ENCODE data around the gene AKIRIN1.
"Not testable (repeated sequence)": the region's sequence is repeated elsewhere in the genome, so short reads cannot be mapped to it uniquely, and the experiment has no call there.

The AKIRIN1 gene, protein sequence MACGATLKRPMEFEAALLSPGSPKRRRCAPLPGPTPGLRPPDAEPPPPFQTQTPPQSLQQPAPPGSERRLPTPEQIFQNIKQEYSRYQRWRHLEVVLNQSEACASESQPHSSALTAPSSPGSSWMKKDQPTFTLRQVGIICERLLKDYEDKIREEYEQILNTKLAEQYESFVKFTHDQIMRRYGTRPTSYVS

DNA sequence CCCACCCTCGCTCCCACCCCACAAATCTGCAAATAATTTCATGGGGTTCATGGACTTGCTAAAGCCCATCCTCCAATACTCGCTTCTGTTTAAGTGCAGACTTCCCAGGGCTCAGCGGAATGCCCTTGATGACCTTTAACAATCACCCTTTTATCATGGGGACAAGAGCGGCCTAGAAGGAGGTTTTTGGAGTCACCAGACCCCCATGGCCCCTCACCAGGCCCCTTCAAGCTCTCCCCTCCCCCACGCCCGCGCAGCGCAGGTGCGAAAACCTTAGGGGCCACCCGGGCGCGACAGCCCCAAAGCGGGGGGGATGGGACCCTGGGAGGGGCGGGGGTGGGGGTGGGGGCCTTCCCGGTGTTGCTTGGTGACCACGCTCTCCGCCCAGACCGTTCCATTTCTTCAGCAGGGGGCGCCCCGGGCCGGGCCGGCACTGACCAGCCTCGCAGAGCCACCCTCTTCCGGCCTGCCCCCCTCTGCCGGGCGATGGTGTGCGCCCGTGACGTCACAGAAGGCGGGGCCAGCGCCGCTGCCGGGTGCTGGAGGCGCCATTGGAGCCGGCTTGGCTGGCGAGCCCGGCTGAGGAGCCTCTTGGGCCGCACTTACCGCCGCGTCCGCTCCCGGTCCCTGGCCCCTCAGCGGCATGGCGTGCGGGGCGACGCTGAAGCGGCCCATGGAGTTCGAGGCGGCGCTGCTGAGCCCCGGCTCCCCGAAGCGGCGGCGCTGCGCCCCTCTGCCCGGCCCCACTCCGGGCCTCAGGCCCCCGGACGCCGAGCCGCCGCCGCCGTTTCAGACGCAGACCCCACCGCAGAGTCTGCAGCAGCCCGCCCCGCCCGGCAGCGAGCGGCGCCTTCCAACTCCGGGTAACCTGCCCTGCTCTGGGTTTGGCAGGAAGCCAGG, at the start of gene AKIRIN1:
Gene AKIRIN1 (plus strand): TSS at position 539 of the 900 bp plus-strand sequence. CDS start 105 bp downstream, at position 644.
- peak; percentile 98 for DNase-seq
- TF ChIP-seq POLR2A (IDR thresholded peaks at IDR 0.05; ENCODE audit: low read length), result peak; percentile 89
- no peak for TF ChIP-seq GATA1 (IDR thresholded peaks at IDR 0.05; ENCODE audit: low read depth, low read length)

DNA sequence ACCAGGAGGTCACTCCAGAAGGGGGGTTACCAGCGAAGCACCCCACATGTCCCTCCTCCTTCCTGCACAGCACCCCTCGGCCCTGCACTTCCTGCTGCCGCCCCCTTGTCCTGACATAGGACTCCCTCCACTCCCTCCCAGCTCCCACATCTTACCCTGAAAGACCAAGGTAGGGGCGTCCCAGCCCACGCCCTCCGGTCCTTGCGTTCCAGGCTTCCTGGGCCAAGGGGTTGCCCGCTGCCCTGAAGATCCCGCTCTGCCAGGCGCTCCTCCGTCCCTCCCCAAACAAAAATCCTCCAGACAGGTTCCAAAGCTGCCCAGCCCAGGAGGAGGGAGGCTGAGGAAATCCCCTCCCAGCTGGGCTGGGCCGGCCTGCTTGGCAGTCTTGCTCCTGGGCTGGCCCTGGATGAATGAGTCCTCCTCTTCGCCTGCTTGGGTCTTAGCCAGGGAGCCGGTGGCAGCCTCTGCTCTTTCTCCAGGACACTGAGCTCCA, 49.5 kb upstream of the AKIRIN1 start, which contains the start of gene RHBDL2:
Gene RHBDL2 (minus strand): TSS at position 304 of the 493 bp plus-strand sequence. CDS start 22,618 bp downstream, outside the sequence.
- DNase-seq, result no peak
- no peak for TF ChIP-seq POLR2A (IDR thresholded peaks at IDR 0.05; ENCODE audit: low read length)
- TF ChIP-seq GATA1 (IDR thresholded peaks at IDR 0.05; ENCODE audit: low read depth, low read length), result no peak

DNA sequence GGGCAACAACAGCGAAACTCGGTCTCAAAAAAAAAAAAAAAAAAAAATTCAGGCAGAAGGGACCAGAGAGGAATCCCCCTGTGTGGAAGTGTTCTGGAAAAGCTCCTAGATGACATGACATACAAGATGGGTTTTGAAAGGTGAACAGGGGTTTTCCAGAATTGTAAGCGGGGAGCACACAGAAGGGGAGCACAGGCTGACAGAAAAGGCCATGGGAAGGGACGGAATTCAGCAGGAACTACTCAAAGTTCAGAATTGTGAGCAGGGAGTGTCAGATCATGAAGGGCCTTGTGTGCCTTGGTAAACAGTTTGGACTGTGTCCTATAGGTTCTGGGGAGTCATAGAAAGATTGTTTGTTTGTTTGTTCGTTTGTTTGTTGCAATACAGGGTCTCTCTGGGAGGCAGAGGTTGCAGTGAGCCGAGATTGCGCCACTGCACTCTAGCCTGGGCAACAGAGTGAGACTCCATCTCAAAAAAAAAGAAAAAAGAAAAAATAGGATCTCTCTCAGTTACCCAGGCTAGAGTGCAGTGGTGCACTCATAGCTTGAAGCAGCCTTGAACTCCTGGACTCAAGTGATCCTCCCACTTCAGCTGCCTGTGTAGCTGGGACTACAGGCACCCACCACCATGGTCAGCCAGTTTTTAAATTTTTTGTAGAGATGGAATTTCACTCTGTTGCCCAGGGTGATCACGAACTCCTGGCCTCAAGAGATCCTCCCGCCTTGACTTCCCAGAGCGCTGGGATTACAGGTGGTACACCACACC, 48.2 kb upstream of the AKIRIN1 start:
- no peak for DNase-seq
- TF ChIP-seq GATA1 (IDR thresholded peaks at IDR 0.05; ENCODE audit: low read depth, low read length) (no peak), POLR2A (IDR thresholded peaks at IDR 0.05; ENCODE audit: low read length) (no peak)

DNA sequence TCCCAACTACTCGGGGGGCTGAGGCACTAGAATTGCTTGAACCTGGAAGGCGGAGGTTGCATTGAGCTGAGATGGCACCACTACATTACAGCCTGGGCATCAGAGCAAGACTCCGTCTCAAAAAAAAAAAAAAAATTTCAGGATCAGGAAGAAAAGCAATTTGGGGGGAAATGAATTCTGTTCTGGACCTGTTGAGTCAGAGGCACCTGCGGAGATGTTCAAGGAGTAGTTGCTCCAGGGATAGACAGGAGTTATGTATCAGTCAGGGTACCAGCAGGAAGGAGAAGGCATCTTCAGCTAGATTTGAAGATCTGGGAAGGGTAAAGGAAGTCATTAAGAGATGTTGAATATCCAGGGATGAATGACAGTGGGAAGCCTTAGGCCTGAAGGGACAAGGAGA, 46.5 kb upstream of the AKIRIN1 start:
- no peak for DNase-seq
- TF ChIP-seq GATA1 (IDR thresholded peaks at IDR 0.05; ENCODE audit: low read depth, low read length) (no peak), POLR2A (IDR thresholded peaks at IDR 0.05; ENCODE audit: low read length) (no peak)

DNA sequence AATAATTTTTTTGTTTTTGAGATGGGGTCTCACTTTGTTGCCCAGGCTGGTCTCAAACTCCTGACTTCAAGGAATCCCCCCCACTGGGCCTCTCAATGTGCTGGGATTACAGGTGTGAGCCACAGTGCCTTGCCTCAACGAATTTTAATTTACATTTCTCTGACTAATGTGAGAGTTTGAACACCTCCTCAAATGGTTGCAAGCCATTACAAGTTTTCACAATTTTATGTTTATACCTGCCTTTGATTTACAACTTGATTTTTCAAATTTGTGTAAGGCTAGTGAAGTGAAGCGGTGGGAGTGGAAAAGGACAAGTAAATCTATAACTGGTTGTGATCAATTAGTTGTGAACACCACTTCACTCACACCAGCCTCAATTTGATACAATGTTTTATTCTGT, 40.5 kb upstream of the AKIRIN1 start:
- DNase-seq, result no peak
- TF ChIP-seq POLR2A (IDR thresholded peaks at IDR 0.05; ENCODE audit: low read length), result no peak
- TF ChIP-seq GATA1 (IDR thresholded peaks at IDR 0.05; ENCODE audit: low read depth, low read length), result no peak

DNA sequence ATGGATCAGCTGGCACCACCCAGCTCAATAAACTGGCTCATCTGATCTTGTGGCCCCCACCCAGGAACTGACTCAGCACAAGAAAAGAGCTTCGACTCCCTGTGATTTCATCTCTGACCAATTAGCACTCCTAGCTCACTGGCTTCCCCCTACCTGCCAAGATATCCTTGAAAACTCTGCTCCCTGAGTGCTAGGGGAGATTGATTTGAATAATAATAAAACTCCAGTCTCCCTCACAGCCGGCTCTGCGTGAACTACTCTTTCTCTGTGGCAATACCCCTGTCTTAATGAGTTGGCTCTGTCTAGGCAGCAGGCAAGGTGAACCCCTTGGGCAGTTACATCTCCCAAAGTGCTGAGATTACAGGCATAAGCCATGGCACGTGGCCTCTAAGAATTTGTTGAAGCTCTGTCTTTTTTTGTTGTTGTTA, 37.6 kb upstream of the AKIRIN1 start:
- DNase-seq, result peak; percentile 42 to 49
- TF ChIP-seq GATA1 (IDR thresholded peaks at IDR 0.05; ENCODE audit: low read depth, low read length) (no peak), POLR2A (IDR thresholded peaks at IDR 0.05; ENCODE audit: low read length) (no peak)

DNA sequence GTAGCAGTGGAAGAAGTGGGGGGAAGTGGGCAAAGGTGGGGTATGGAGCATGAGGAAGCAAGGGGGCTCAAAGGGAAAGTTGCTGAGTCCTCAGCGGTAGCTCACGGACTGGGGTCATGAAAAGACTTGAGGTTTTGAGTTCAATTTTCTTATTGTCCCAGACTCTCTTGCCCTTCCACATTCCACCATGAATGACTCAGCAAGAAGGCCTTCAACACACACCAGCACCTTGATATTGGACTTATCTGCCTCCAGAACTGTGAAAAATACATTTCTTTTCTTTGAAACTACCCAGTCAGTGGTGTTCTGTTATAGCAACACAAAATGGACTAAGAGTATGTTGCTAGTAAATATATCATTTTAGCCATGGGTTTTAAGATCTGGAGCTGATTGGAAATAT, 32.1 kb upstream of the AKIRIN1 start:
- peak; percentile 34 to 49 for DNase-seq
- TF ChIP-seq GATA1 (IDR thresholded peaks at IDR 0.05; ENCODE audit: low read depth, low read length) (no peak), POLR2A (IDR thresholded peaks at IDR 0.05; ENCODE audit: low read length) (no peak)

DNA sequence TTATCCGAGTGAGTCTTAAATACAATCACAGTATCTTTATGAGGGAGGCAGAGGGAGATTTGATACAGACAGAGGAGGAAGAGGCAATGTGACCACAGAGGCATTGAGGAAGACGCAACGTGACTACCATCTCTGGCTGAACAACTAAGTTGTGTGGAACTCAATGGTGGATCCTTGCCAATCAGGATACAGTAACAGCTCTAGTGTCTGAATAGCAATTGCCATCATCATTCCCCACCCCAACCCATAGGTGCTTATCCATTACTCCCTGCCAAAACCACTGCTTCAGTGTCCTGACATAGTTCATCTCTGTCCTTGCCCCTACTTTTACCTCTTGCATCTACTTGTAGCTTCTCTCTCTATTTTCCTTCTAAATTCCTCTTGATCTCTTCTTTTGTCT, 29.0 kb upstream of the AKIRIN1 start:
- no peak for TF ChIP-seq GATA1 (IDR thresholded peaks at IDR 0.05; ENCODE audit: low read depth, low read length)
- DNase-seq, result no peak

DNA sequence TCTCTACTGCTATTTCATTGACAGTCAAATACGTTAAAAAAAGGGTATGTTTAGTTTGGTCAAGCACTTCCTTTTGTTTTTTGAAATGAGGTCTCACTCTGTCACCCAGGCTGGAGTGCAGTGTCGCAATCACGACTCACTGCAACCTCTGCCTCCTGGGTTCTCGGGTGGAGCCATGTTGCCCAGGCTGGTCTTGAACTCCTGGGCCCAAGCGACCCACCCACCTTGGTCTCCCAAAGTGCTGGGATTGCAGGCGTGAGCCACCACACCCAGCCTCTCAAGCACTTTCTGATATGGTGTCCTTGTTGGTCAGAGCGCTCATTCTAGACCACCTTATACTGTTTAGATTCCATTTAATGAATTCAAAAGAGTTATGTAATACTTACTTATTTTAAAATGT, 28.5 kb upstream of the AKIRIN1 start:
- TF ChIP-seq POLR2A (IDR thresholded peaks at IDR 0.05; ENCODE audit: low read length) (no peak), GATA1 (IDR thresholded peaks at IDR 0.05; ENCODE audit: low read depth, low read length) (no peak)
- DNase-seq, result peak in 1 of 2 experiments; percentile 25

DNA sequence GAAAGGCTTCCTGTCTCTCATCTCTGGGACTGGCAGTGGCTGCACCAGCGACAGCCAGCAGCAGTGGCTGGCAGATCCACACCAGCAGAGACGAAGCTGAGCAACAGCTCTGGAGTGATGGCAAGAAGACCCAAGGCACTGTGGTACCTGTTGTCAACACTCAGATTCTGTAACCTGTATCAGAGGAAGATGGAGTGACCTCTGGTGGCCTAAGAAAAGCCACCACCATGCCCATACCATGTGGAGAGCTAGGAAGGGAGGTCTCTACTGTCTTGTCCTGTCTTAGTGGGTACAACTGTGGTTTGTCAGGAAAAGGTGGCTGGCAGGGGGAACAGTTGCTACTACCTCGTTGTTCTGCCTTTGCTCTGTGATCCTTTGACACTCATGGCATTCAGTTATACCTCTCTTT, 26.9 kb upstream of the AKIRIN1 start:
- peak; percentile 48 to 53 for DNase-seq
- TF ChIP-seq GATA1 (IDR thresholded peaks at IDR 0.05; ENCODE audit: low read depth, low read length), result no peak
- no peak for TF ChIP-seq POLR2A (IDR thresholded peaks at IDR 0.05; ENCODE audit: low read length)

DNA sequence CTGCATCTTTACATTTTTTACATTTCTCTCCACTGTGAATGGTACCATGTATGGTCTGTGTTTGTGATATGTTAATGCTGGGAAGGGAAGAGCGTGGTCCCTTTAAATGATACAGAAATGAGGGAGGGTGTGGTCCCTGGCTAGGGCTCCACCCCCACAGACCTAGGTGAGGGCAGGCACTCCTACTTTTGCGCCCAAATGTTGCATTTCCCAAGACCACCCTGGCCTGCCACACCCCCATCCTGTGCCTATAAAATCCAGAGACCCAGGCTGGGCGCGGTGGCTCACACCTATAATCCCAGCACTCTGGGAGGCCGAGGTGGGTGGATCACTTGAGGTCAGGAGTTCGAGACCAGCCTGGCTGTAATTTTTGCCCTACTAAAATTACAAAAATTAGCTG, 17.9 kb upstream of the AKIRIN1 start:
- DNase-seq, result not testable (repeated sequence)

DNA sequence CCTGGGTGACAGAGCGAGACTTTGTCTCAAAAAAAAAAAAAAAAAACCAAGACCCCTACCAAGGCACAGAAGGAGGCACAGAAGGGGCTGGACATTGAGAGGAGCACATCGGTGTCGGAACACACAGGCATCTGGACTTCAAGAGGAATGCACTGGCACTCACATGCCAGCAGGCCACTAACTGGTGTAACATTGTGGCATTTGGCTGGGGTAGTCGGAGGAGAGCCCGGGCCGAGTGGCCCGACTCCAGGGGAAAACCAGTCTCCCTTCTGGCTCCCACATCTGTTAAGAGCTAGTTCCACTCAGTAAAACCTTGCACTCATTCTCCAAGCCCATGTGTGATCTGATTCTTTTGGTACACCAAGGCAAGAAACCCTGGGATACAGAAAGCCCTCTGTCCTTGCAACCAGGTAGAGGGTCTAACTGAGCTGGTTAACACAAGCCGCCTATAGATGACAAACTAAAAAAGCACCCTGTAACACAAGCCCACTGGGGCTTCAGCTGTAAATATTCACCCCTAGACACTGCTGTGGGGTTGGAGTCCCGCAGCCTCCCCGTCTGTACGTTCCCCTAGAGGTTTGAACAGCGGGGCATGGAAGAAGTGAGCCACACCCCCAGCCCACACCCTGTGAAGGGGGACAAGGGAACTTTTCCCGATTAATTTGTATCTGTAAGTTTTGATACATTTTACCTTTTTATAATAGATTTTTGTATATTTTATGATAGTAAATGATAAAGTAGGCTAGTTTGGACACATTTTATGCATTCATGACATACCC, 17.2 kb upstream of the AKIRIN1 start:
- TF ChIP-seq POLR2A (IDR thresholded peaks at IDR 0.05; ENCODE audit: low read length) (no peak), GATA1 (IDR thresholded peaks at IDR 0.05; ENCODE audit: low read depth, low read length) (no peak)
- DNase-seq, result no peak

DNA sequence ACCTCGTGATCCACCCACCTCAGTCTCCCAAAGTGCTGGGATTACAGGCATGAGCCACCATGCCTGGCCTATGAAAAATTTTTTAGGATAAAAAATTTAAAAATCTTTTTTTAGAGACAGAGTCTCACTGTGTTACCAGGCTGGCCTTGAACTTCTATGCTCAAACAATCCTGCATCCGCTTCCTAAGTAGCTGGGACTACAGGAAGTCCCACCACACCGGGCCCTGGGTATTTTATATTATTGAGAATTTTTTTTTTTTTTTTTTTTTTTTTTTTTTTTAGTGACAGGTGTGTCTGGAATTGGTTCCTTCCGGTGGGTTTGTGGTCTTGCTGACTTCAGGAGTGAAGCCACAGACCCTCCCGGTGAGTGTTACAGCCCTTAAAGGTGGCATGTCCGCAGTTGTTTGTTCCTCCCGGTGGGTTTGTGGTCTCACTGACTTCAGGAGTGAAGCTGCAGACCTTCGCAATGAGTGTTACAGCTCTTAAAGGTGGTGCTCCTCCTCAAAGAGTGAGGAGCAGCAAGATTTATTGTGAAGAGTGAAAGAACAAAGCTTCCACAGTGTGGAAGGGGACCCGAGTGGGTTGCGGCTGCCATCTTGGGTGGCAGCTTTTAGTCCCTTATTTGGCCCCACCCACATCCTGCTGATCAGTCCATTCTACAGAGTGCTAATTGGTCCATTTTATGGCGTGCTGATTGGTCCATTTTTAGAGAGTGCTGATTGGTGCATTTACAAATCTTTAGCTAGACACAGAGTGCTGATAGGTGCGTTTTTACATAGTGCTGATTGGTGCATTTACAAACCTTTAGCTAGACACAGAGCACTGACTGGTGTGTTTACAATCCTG, 13.5 kb upstream of the AKIRIN1 start:
- peak in 1 of 2 experiments; percentile 26 for DNase-seq

DNA sequence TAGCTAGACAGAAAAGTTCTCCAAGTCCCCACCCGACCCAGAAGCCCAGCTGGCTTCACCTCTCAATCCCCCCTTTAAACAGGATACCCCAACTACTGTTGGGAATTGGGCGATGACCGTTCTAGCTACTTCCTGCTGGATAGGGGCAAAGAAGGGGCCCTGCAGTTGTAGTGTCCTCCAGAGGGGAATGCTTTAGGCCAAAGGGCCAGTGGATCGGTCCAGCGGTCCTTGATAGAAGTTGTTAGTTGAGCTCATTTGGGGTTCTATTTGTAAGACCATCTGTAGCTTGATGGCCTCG, 12.9 kb upstream of the AKIRIN1 start:
- DNase-seq, result peak; percentile 14 to 26

DNA sequence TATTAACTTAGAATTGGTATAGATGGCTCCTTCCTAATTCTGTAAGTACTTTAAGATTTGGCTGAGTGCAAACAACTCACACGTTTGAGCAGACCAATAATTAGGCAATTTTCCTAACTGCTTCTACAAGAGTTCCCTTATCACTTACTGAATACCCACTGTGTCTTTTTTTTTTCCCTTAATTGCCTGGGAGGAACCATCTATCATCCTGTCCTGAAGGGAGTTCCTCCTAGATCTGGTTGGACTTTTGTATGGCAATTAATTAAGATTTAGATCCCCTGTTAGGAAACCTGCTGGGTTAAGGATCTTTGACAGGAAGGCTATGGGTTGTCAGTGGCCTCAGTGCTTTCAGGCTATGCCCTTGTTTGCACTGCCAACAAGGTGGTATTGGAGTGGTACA, 11.7 kb upstream of the AKIRIN1 start:
- DNase-seq, result not testable (repeated sequence)

Data from erythroblast (primary cell).